Endothelial cell of hepatic sinusoid (primary cell): ENCODE measurements around the gene FGD4.
"Not testable (repeated sequence)": the region's sequence is repeated elsewhere in the genome, so short reads cannot be mapped to it uniquely, and the experiment has no call there.

Source experiments
- in situ Hi-C: cut with HindIII; loops from 2 replicates; pipeline ENCODE4 v1.10.0; 2017; ENCODE audit warnings: low sequenced_read_pairs

FGD4 gene

GRCh38 chr12:32515137-32515873, 115.9 kb downstream of the FGD4 start:
- in situ Hi-C loops = loop anchor here (10.0 kb wide), 1 partner anchor 119 kb away; no protein-coding TSS in a partner anchor

- in situ Hi-C loops = loop anchor here (10.0 kb wide), 1 partner anchor 119 kb away; no protein-coding TSS in a partner anchor
Observed at GRCh38 chr12:32516230-32516629, 116.9 kb downstream of the FGD4 start.

- in situ Hi-C loops = loop anchor here (10.0 kb wide), 1 partner anchor 117 kb away; no protein-coding TSS in a partner anchor
Observed at GRCh38 chr12:32517966-32518365, 118.6 kb downstream of the FGD4 start.

GRCh38 chr12:32519047-32519446, 119.7 kb downstream of the FGD4 start:
- in situ Hi-C loops = loop anchor here (10.0 kb wide), 1 partner anchor 116 kb away; no protein-coding TSS in a partner anchor

GRCh38 chr12:32522331-32523221, 123.2 kb downstream of the FGD4 start:
- in situ Hi-C loops = no loop called here

GRCh38 chr12:32525802-32526201, 126.4 kb downstream of the FGD4 start:
- in situ Hi-C loops = not testable (repeated sequence)

- in situ Hi-C loops = not testable (repeated sequence)
Observed at GRCh38 chr12:32526343-32526742, 127.0 kb downstream of the FGD4 start.

- in situ Hi-C loops = loop anchor here (5.0 kb wide), 1 partner anchor 55 kb away; no protein-coding TSS in a partner anchor
Observed at GRCh38 chr12:32532422-32532821, 133.1 kb downstream of the FGD4 start.

- in situ Hi-C loops = loop anchor here (5.0 kb wide), 1 partner anchor 54 kb away; no protein-coding TSS in a partner anchor
Observed at GRCh38 chr12:32532951-32533350, 133.6 kb downstream of the FGD4 start.

- in situ Hi-C loops = loop anchor here (5.0 kb wide), 1 partner anchor 54 kb away; no protein-coding TSS in a partner anchor
Observed at GRCh38 chr12:32533506-32533905, 134.1 kb downstream of the FGD4 start.

GRCh38 chr12:32533971-32534590, 134.7 kb downstream of the FGD4 start:
- in situ Hi-C loops = loop anchor here (5.0 kb wide), 1 partner anchor 53 kb away; no protein-coding TSS in a partner anchor

- in situ Hi-C loops = loop anchor here (5.0 kb wide), 2 partner anchors 53 to 97 kb away; no protein-coding TSS in a partner anchor
Observed at GRCh38 chr12:32534698-32535097, 135.3 kb downstream of the FGD4 start.

- in situ Hi-C loops = loop anchor here (5.0 kb wide), 1 partner anchor 98 kb away; no protein-coding TSS in a partner anchor
Observed at GRCh38 chr12:32535288-32535999, 136.1 kb downstream of the FGD4 start.

- in situ Hi-C loops = loop anchor here (5.0 kb wide), 1 partner anchor 99 kb away; no protein-coding TSS in a partner anchor
Observed at GRCh38 chr12:32536000-32536345, 136.6 kb downstream of the FGD4 start.

GRCh38 chr12:32541754-32542374, 142.5 kb downstream of the FGD4 start:
- in situ Hi-C loops = no loop called here

GRCh38 chr12:32542428-32543229, 143.3 kb downstream of the FGD4 start:
- in situ Hi-C loops = no loop called here

GRCh38 chr12:32544893-32545292, 145.5 kb downstream of the FGD4 start:
- in situ Hi-C loops = no loop called here

- in situ Hi-C loops = no loop called here
Observed at GRCh38 chr12:32545413-32545980, 146.1 kb downstream of the FGD4 start.
